ENCODE results near the gene ATP5F1A. TPM values are rescaled to one million over a fixed set of nuclear protein-coding genes. Genes with fewer than 3 reads are reported as not detected.
"Not testable (repeated sequence)": the region's sequence is repeated elsewhere in the genome, so short reads cannot be mapped to it uniquely, and the experiment has no call there.

ATP5F1A gene
- total RNA-seq, 1 donor from 2014 or later, result 642 TPM

DNA sequence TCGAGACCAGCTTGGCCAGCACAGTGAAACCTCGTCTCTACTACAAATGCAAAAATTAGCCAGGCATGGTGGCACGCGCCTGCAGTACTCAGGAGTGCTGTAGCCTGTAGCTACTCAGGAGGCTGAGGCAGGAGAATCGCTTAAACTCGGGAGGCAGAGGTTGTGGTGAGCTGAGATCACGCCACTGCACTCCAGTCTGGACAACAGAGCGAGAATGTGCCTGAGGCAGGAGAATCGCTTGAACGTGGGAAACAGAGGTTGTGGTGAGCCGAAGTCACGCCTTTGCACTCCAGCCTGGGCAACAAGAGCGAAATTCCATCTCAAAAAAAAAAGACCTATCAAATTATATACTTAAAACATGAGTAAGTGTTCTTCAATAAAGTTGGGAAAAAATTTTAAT is 50.7 kb downstream of the ATP5F1A start:
- DNase-seq, result not testable (repeated sequence)

DNA sequence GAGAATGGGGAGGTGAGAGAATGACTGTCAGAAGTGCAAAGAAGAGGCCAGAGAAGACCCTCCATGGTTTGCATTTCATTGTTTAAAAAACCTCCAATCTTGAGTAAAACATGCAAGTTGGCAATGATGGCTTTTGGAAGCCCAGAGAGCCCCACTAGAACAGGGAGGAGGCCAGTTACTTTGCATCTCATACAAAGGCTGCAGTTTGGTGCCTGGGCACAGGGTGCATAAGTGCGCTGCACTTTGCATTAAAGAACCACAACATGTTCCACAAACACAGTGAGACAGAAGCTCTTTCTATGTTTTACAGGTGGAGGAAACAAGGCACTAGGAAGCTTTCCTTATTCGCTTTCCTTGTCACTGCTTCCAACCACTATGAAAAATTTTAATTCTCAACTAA is 51.4 kb downstream of the ATP5F1A start:
- DNase-seq, result no peak

- no peak for DNase-seq
Observed at GRCh38 chr18:46046126-46046525, 52.0 kb downstream of the ATP5F1A start.

- DNase-seq, result no peak
Observed at GRCh38 chr18:46042571-46043123, 55.4 kb downstream of the ATP5F1A start.

DNA sequence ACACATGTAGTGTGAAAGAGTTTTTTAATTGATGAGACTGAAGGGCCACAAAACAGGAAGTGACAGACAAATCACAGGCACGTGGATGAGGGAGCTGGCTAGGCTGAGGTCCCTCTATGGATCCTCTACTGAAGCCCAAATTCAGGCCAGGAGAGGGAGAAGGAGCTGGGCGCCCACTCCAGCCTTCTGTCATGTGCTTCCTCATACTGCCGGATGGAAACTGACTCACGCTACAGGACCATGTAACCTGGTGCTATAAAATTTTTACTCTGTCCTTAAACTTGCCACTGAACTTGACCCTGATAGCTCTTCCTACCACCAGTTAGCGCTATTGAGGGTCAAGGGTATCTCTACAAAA is 57.4 kb downstream of the ATP5F1A start:
- DNase-seq, result no peak

DNA sequence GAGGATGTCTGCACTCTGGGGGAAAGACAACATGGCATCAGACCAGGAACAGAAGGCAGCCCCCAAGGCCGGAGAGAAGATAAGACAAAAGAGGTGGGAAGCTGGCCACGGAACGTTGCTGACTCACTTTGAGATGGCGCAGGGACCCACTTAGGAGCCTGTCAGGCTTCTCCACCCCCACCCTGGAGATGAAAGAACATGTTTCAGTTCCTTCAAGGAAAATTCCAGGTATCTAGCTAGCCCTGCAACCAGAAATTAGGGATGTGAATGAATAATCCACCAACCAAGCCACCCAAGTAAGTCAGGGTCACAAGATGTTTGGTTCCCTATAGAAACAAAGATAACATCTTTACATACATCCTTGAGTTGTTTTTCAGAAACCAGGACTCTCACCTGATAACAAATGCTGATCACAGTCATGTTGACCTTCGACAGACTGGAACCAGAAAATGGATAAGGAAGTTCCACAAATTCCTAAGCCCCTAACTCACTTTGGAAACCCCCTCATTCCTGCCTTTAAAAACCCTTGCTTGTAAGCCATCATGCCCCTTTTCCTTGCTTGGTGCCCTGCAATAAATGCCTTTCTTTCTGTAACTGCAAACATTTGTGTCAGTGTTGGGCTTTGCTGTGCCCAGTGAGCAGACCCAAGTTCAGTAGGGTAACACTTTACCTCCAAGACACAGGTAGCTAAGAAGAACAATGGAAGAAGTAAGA is 57.9 kb downstream of the ATP5F1A start:
- DNase-seq, result no peak

DNA sequence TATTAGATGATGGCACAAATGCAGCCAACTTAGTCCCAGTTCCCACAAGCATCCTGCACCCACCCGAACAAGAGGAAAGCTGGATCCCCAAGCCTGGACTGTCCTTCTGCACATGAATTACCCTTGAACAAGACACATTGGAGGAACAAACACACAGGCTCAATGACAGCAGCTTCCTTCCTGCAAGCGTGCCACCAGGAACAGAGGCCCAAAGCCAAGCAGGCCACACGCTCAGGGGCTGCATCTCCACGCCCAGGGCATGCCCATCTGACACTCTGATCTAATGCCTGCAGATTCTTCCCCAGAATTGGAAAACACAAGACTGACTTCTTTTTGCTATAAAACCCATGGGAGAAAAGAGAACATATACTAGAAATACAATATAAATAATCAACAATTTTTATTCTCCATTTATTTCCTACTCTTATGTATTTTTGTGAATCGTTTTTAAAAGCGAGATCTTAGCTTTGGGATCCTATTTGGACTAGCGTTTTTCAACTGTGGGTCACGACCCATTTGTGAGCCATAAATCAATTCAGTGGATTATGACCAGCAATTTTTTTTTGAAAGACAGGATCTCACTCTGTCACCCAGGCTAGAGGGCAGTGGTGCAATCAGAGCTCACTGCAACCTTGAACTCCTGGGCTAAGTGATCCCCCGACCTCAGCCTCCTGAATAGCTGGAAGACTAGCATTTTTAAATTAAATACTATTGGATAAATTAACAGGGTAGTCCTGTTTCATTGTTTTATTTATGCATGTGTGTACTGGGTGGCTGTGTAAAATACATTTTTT is 60.4 kb downstream of the ATP5F1A start:
- no peak for DNase-seq

DNA sequence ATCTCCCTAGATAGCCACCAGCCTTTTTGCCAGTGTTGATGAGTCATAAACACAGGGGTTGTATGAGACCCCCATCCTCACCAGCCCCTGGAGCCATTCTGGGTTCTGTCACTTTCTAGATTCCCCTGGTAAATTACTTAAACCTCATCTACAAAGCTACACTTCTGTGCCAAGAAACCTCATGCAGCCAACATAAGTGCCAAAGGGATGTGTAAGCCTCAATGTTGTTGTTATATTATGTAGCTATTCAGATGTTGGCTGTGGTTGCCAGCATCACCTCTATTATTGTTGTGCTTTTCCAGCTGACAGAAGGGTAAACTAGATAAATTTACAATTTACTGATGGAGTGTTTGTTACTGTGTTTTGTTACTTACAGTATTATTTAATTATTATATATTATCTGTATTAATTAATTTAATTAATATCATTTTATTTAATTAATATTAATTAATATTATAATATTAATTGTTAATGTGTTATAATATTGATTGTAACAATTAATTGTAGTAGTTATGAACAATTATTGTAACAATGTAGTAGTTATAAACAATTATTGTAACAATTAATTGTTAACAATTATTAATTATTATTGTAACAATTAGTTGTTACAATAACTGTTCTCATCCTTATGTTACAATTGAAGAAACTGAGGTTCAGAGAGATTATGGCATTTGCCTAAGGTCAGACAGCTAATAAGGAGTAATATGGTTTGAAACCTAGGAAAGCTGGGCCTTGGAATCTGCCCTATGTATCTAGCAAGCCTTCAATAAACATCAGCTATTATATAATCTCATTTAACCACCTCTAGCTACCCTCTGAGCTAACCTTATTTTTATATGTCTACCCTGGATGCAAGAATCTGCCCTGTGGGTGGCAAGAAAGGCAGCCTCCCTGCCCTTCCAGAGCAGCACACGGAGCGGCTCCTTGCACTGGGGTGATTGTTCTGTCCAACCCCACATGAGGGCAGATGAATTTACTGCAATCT is 62.1 kb downstream of the ATP5F1A start:
- no peak for DNase-seq

DNA sequence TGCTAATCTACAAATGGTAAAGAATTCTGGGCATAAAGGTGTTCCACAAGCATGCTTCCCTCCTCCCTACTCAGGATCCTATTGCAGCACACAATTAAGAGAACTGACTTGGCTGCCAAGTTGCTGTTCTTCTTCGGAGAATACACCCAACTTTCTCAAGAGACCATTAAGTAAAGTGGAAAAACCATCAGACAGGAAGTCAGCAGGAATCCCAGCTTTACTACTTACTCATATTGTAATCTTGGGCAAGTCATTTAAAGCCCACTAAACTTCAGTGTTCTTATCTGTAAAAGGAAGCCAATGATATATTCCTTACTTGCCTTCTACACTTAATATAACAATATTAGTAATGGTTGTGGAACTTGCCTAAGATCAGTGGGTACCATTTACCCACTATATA is 63.9 kb downstream of the ATP5F1A start:
- no peak for DNase-seq

DNA sequence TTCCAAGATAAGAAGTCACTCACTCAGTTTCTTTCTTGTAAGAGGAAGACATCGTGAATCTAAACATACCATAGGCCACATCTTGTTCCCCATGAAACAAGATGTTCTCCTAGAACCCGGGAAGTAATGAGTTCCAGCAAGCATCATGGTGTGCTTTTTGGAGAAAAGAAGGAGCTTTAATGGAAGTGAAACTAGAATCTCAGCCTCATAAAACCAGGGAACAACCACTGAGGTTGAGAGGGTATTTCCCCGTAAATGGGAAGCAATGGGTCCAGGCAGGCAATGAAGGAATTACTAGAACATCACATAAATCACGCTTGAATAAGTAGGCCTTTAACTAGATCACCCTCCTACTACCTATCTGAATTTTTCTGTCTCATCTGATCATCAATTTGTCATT is 66.4 kb downstream of the ATP5F1A start:
- no peak for DNase-seq

Small RNAs within 50 kb of the gene (small RNA-seq; reads per million reads assigned to genes)
- gene RNU6-1278P (not detected), gene RNY4P37 (0.12 reads per million)

Other genes with a start within 250 kb of the ATP5F1A start
- gene EPG5, start 131.0 kb downstream of the ATP5F1A start, total RNA-seq, result 35.2 TPM
- 1.6 TPM for gene PSTPIP2, start 26.0 kb downstream of the ATP5F1A start, total RNA-seq
- 34.8 TPM for gene HAUS1, start 6.1 kb upstream of the ATP5F1A start, total RNA-seq

All from occipital lobe (tissue), 3 donors.